ENCODE measurements around the gene WDR46.

WDR46 gene

GRCh38 chr6:33301877-33302276, 12.8 kb upstream of the WDR46 start:
- peak overlapping the region; percentile 98; the same call in 1 of the 2 replicates for H3K27ac ChIP-seq
- TF ChIP-seq CTCF (IDR thresholded peaks at IDR 0.05) = no peak
- no peak for TF ChIP-seq ZFX (IDR thresholded peaks at IDR 0.05; ENCODE audit: borderline replicate concordance)

DNA sequence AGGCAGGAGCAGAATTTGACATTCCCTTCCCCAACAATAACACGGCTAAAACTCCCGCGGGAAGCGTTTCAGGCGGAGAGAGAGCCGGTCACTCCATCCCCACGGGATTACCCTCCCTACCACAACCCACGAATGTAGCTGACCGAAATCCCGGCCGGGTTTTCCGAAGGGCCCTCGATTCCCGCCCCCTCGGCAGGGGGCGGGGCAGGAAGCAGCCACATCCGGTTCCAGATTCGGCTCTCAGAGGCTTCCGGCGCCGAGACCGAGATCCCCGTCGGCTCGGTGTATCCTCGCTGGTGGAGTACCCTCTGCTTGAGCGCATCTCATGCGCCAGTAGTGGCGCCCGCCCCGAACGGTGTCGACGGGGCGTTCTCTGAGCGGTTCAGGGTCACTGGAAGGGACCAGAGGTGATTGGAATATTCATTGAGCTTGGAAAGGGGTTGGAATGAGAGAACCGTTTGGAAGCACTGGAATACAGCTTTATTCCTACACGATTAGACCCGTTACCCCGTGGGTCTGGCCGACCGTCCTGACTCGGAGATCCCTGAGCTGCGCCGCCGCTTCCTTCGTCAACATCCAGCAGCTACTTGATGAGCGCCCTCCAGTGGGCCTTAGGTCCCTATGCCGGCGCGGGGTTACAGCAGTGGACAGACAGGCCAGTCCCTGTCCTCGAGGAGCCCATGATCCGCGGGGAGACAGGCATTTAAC, 10.4 kb upstream of the WDR46 start:
- peak; percentile 90 for TF ChIP-seq CTCF (IDR thresholded peaks at IDR 0.05)
- TF ChIP-seq ZFX (IDR thresholded peaks at IDR 0.05; ENCODE audit: borderline replicate concordance) = no peak
- H3K27ac ChIP-seq = peak overlapping the region; percentile 98

DNA sequence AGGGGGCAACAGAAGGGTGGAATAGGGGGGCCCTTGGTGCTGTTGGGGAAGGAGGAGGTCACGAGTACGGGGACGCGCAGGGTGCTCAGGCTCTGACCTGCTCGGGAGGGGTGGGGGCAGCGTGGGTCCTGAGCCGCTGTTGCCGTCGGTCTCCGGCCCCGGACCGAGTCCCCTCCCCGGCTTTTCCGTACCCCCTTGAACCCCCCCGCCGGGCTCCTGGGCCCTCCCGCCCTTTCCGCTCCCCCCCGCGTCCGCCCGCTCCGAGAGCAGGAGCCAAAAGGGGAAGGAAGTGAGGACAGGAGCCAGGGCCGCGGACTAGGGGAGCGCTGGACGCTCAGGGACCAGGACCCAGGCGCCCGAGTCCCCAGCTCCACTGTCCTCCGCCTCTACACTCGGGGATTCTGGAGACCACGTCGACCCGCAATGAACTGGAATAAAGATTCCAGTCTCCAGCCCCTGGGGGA, 9.8 kb upstream of the WDR46 start, which contains the start of gene RGL2:
TSS of gene RGL2 (minus strand) at position 170 of the 464 bp plus-strand sequence. CDS start 332 bp downstream, outside the sequence.
- TF ChIP-seq ZFX (IDR thresholded peaks at IDR 0.05; ENCODE audit: borderline replicate concordance) = no peak
- TF ChIP-seq CTCF (IDR thresholded peaks at IDR 0.05) = no peak
- peak within 1 kb of the TSS; percentile 98 for H3K27ac ChIP-seq

GRCh38 chr6:33297956-33298772, 9.1 kb upstream of the WDR46 start:
- peak overlapping the region; percentile 98 for H3K27ac ChIP-seq
- no peak for TF ChIP-seq ZFX (IDR thresholded peaks at IDR 0.05; ENCODE audit: borderline replicate concordance)
- no peak for TF ChIP-seq CTCF (IDR thresholded peaks at IDR 0.05)

DNA sequence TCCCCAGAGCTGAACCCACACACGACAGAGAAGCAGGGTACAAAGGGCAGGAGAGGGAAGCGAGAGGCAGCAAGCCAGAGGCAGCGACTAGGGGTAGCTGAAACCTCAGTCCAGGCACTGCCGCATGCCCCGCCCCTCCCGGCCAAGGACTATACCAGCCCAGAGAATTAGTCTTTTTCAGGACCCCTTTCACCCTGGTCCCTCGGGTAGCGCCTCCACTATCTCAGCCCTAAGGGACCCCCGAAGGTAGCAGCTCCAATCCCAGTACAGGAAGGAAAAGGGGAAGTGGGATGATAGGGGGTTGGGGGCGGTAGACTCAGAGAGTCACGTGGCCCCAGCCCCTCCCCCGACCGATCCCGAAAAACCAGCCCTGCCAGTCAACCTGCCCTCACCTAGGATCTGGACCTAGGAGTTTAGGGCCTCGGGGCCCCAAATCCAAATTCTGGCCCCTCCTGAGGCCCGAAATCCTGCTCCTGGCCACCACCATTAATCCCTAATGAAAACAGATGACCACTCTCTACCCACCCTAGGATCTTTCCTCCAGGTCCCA, 8.4 kb upstream of the WDR46 start:
- no peak for TF ChIP-seq CTCF (IDR thresholded peaks at IDR 0.05)
- TF ChIP-seq ZFX (IDR thresholded peaks at IDR 0.05; ENCODE audit: borderline replicate concordance) = no peak
- H3K27ac ChIP-seq = peak overlapping the region; percentile 98

GRCh38 chr6:33296797-33297405, 7.9 kb upstream of the WDR46 start:
- peak overlapping the region; percentile 98 for H3K27ac ChIP-seq
- TF ChIP-seq CTCF (IDR thresholded peaks at IDR 0.05) = no peak
- no peak for TF ChIP-seq ZFX (IDR thresholded peaks at IDR 0.05; ENCODE audit: borderline replicate concordance)
